Measurements from ENCODE around the gene KDM5A.

DNA sequence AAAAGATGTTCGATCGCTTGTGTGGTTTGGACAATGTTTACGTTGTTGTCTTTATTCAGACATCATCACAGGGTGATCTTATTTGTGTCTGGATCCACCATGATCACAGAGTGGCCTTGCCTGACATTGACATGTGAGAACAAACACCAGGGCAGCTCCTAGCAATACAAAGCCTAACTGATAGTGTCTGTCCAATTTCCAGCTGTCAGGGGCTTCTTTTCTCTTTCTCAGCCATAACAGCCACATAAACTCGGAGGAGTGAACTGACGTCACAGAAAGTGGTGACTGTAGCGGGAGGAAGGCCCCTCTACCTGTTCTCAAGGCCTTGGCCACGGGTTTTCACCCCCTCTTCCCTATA is 120.7 kb downstream of the KDM5A start:
- TF ChIP-seq EZH2 (IDR thresholded peaks at IDR 0.05; ENCODE audit: borderline replicate concordance, low read depth, low read length, severe bottlenecking) (no peak), POLR2A (IDR thresholded peaks at IDR 0.05; ENCODE audit: low read depth, low read length) (no peak), MYC (IDR thresholded peaks at IDR 0.05; ENCODE audit: low read depth, low read length) (no peak), POLR2AphosphoS5 (IDR thresholded peaks at IDR 0.05; ENCODE audit: insufficient read depth, low read depth, low read length) (no peak), JUN (IDR thresholded peaks at IDR 0.05; ENCODE audit: borderline replicate concordance, insufficient read depth, insufficient read length, low read depth) (no peak), GATA2 (IDR thresholded peaks at IDR 0.05; ENCODE audit: insufficient read depth, insufficient read length, low read depth, low read length) (no peak), FOS (IDR thresholded peaks at IDR 0.05; ENCODE audit: borderline replicate concordance, insufficient read depth, low read length) (no peak)
- TF ChIP-seq, protein P1, sequence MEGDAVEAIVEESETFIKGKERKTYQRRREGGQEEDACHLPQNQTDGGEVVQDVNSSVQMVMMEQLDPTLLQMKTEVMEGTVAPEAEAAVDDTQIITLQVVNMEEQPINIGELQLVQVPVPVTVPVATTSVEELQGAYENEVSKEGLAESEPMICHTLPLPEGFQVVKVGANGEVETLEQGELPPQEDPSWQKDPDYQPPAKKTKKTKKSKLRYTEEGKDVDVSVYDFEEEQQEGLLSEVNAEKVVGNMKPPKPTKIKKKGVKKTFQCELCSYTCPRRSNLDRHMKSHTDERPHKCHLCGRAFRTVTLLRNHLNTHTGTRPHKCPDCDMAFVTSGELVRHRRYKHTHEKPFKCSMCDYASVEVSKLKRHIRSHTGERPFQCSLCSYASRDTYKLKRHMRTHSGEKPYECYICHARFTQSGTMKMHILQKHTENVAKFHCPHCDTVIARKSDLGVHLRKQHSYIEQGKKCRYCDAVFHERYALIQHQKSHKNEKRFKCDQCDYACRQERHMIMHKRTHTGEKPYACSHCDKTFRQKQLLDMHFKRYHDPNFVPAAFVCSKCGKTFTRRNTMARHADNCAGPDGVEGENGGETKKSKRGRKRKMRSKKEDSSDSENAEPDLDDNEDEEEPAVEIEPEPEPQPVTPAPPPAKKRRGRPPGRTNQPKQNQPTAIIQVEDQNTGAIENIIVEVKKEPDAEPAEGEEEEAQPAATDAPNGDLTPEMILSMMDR (IDR thresholded peaks at IDR 0.05; ENCODE audit: extremely low read depth in 1 of 2, insufficient read depth in 1 of 2, low read depth in 1 of 2, low read length in 2 of 2), result no peak
- TF ChIP-seq, protein P2, sequence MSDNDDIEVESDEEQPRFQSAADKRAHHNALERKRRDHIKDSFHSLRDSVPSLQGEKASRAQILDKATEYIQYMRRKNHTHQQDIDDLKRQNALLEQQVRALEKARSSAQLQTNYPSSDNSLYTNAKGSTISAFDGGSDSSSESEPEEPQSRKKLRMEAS (IDR thresholded peaks at IDR 0.05; ENCODE audit: insufficient read depth, insufficient read length), result no peak

Data from endothelial cell of umbilical vein (primary cell).